GM23338 (cell line): ENCODE results near the gene XAB2. TPM values are rescaled to one million over a fixed set of nuclear protein-coding genes. Genes with fewer than 3 reads are reported as not detected.

Source experiments
- ATAC-seq: fragments of 200-7000 bp; cut with Tn5 transposase; 3 replicates; pipeline ENCODE4 v1.9.1; 2020
- DNase-seq: peaks from one replicate; pipeline ENCODE4 v3.0.0-alpha.2; 2015; ENCODE audit warnings: low spot score
- H2AFZ ChIP-seq: fragments of 200-600 bp; sonication (generic); 2 replicates; pipeline ENCODE4 v1.8.0; 2016; ENCODE audit warnings: antibody characterized with exemption, mild to moderate bottlenecking, moderate library complexity
- H3F3A ChIP-seq: fragments of 200-600 bp; sonication (generic); replicated peaks from 2 replicates; pipeline ENCODE4 v1.8.0; 2017; ENCODE audit warnings: antibody characterized with exemption, mixed run types, low read depth
- H3K27ac ChIP-seq: fragments of 200-600 bp; sonication (generic); 2 replicates; pipeline ENCODE4 v1.6.1; 2016; ENCODE audit warnings: low read depth
- H3K27me3 ChIP-seq: fragments of 200-600 bp; sonication (generic); 2 replicates; pipeline ENCODE4 v1.8.0; 2016; ENCODE audit warnings: mild to moderate bottlenecking, mixed run types, moderate library complexity; ENCODE audit not compliant: insufficient read depth
- H3K36me3 ChIP-seq: fragments of 200-600 bp; sonication (generic); 2 replicates; pipeline ENCODE4 v1.8.0; 2016; ENCODE audit warnings: mild to moderate bottlenecking; ENCODE audit not compliant: insufficient read depth
- H3K4me1 ChIP-seq: fragments of 200-600 bp; sonication (generic); 2 replicates; pipeline ENCODE4 v1.8.0; 2016; ENCODE audit warnings: mild to moderate bottlenecking, moderate library complexity; ENCODE audit not compliant: insufficient read depth
- H3K4me2 ChIP-seq: fragments of 200-600 bp; sonication (generic); 2 replicates; pipeline ENCODE4 v1.7.1; 2017; ENCODE audit warnings: mixed run types
- H3K4me3 ChIP-seq: fragments of 200-600 bp; sonication (generic); 2 replicates; pipeline ENCODE4 v1.6.1; 2016; ENCODE audit warnings: mixed run types
- H3K79me2 ChIP-seq: fragments of 200-600 bp; sonication (generic); replicated peaks from 2 replicates; pipeline ENCODE4 v1.8.0; 2017; ENCODE audit warnings: mild to moderate bottlenecking; ENCODE audit not compliant: insufficient read depth
- H3K9me2 ChIP-seq: fragments of 200-600 bp; sonication (generic); 2 replicates; pipeline ENCODE4 v1.8.0; 2017; ENCODE audit not compliant: insufficient read depth
- H4K20me1 ChIP-seq: fragments of 200-600 bp; sonication (generic); replicated peaks from 2 replicates; pipeline ENCODE4 v1.8.0; 2017; ENCODE audit warnings: mild to moderate bottlenecking; ENCODE audit not compliant: insufficient read depth
- H3K27ac Mint-ChIP-seq: 2 replicates; pipeline ENCODE4 v1.8.0; 2020; ENCODE audit warnings: inconsistent platforms, mild to moderate bottlenecking, moderate library complexity, mixed read lengths
- H3K27me3 Mint-ChIP-seq: 3 replicates; pipeline ENCODE4 v1.8.0; 2022; ENCODE audit warnings: low read depth, mild to moderate bottlenecking, moderate library complexity, mixed read lengths, inconsistent platforms; ENCODE audit not compliant: insufficient read depth, poor library complexity
- H3K36me3 Mint-ChIP-seq: 3 replicates; pipeline ENCODE4 v1.8.0; 2021; ENCODE audit warnings: low read depth, mild to moderate bottlenecking, inconsistent platforms, moderate library complexity, mixed read lengths
- H3K4me1 Mint-ChIP-seq: 3 replicates; pipeline ENCODE4 v1.8.0; 2020; ENCODE audit warnings: mild to moderate bottlenecking, inconsistent platforms, mixed read lengths
- H3K4me3 Mint-ChIP-seq: 3 replicates; pipeline ENCODE4 v1.8.0; 2021; ENCODE audit warnings: moderate library complexity, mild to moderate bottlenecking, inconsistent platforms, mixed read lengths
- H3K9me3 Mint-ChIP-seq: 3 replicates; pipeline ENCODE4 v1.8.0; 2020; ENCODE audit warnings: moderate library complexity, mild to moderate bottlenecking, inconsistent platforms, mixed read lengths
- CTCF ChIP-seq, 2 experiments: fragments of 200-600 bp in 1 of 2; sonication (generic) in 1 of 2; conservative IDR thresholded peaks; 2 replicates each; pipeline versions ENCODE4 v1.5.1 to v1.6.1; 2016 to 2017; ENCODE audit warnings: antibody characterized with exemption in 2 of 2, low read depth in 2 of 2, mild to moderate bottlenecking in 2 of 2, moderate library complexity in 1 of 2
- ETS1 ChIP-seq: IDR thresholded peaks from 2 replicates; pipeline ENCODE4 v1.6.1; 2016; ENCODE audit warnings: antibody characterized with exemption
- EZH2 ChIP-seq: fragments of 200-600 bp; sonication (generic); IDR thresholded peaks from one replicate; pipeline ENCODE4 v1.8.0; 2017; ENCODE audit warnings: antibody characterized with exemption, mild to moderate bottlenecking, low read depth; ENCODE audit not compliant: unreplicated experiment
- REST ChIP-seq: IDR thresholded peaks from one replicate; pipeline ENCODE4 v1.6.1; 2018; ENCODE audit warnings: antibody characterized with exemption; ENCODE audit not compliant: unreplicated experiment
- polyA plus RNA-seq: library from polyadenylated mRNA; unstranded; fragments of >200 nt; fragmentation: Nextera tagmentation; extraction: Ambion mirVana; gene quantifications from 2 replicates; pipeline ENCODE4 v1.2.1, GENCODE V29; 2016
- total RNA-seq: library from RNA; depleted of rRNA; stranded (reverse); fragments of >200 nt; shearing (Covaris generic); gene quantifications from 2 replicates; pipeline ENCODE4 v1.2.3, GENCODE V29; 2014

The XAB2 gene
- total and polyA plus RNA-seq, 2 experiments from 2014 or later, result 18.4 to 69.0 TPM

- DNase-seq, result peak; percentile 70
- peak; percentile 51 to 56 for TF ChIP-seq CTCF (conservative IDR thresholded peaks at IDR 0.05; ENCODE audit: low read depth in 2 of 2)
- TF ChIP-seq EZH2, result no peak
- H3K4me2 ChIP-seq, result no peak overlapping the region
- no peak overlapping the region for H3K27ac Mint-ChIP-seq
- no peak overlapping the region for H3K4me3 ChIP-seq
- no peaks in the 10 kb centered on the region for H4K20me1 ChIP-seq
- ATAC-seq, result peak; percentile 24
- peaks cover 9% of the 10 kb centered on the region for H3F3A ChIP-seq
- no peaks in the 10 kb centered on the region; the same call in 2 of the 3 replicates for H3K9me3 Mint-ChIP-seq
- H3K79me2 ChIP-seq, result no peaks in the 10 kb centered on the region
- peaks cover 13% of the 10 kb centered on the region for H3K27me3 Mint-ChIP-seq
- H3K27me3 ChIP-seq, result peaks cover under 1% of the 10 kb centered on the region; the same call in 1 of the 2 replicates
- H3K4me1 ChIP-seq, result no peaks in the 10 kb centered on the region
- no peaks in the 10 kb centered on the region; the same call in 2 of the 3 replicates for H3K4me1 Mint-ChIP-seq
- no peaks in the 10 kb centered on the region for H3K9me2 ChIP-seq
- no peaks in the 10 kb centered on the region for H3K36me3 ChIP-seq
- no peak overlapping the region for H2AFZ ChIP-seq
- no peak overlapping the region for H3K4me3 Mint-ChIP-seq
- peaks cover 3% of the 10 kb centered on the region; the same call in 1 of the 3 replicates for H3K36me3 Mint-ChIP-seq
- no peak overlapping the region for H3K27ac ChIP-seq
Measured at GRCh38 chr19:7641290-7642276, 12.2 kb upstream of the XAB2 start.

- H3K4me2 ChIP-seq, result no peak overlapping the region
- ATAC-seq, result no peak
- H3K4me1 Mint-ChIP-seq, result no peaks in the 10 kb centered on the region; the same call in 2 of the 3 replicates
- H3K9me2 ChIP-seq, result no peaks in the 10 kb centered on the region
- H3K27me3 Mint-ChIP-seq, result peaks cover 21% of the 10 kb centered on the region
- no peaks in the 10 kb centered on the region for H3K36me3 ChIP-seq
- peaks cover 2% of the 10 kb centered on the region; the same call in 1 of the 3 replicates for H3K36me3 Mint-ChIP-seq
- H2AFZ ChIP-seq, result no peak overlapping the region
- H3K4me1 ChIP-seq, result no peaks in the 10 kb centered on the region
- peaks cover 9% of the 10 kb centered on the region for H3K27me3 ChIP-seq
- H3K27ac Mint-ChIP-seq, result no peak overlapping the region
- H3K9me3 Mint-ChIP-seq, result no peaks in the 10 kb centered on the region; the same call in 2 of the 3 replicates
- peaks cover 9% of the 10 kb centered on the region for H3F3A ChIP-seq
- H3K4me3 ChIP-seq, result no peak overlapping the region
- no peaks in the 10 kb centered on the region for H3K79me2 ChIP-seq
- no peaks in the 10 kb centered on the region for H4K20me1 ChIP-seq
- no peak overlapping the region for H3K27ac ChIP-seq
- DNase-seq, result no peak
- no peak overlapping the region for H3K4me3 Mint-ChIP-seq
- no peak for TF ChIP-seq REST
- TF ChIP-seq CTCF (conservative IDR thresholded peaks at IDR 0.05; ENCODE audit: low read depth in 2 of 2), result no peak
- no peak for TF ChIP-seq ETS1
Measured at GRCh38 chr19:7640803-7641202, 11.5 kb upstream of the XAB2 start.
